H9 (cell line): ENCODE measurements around the gene POU3F2. TPM values are rescaled to one million over a fixed set of nuclear protein-coding genes. Genes with fewer than 3 reads are reported as not detected.

Experiments
- DNase-seq: peaks from one replicate; pipeline ENCODE4 v3.0.0-alpha.2; 2017
- H2AFZ ChIP-seq: one replicate; pipeline ENCODE4 v1.6.1; 2013; ENCODE audit warnings: mild to moderate bottlenecking, low read length, control low read depth, moderate library complexity
- H2AK5ac ChIP-seq: 2 replicates; pipeline ENCODE4 v1.6.1; 2013; ENCODE audit warnings: low read length, control low read depth, mixed read lengths; ENCODE audit not compliant: insufficient read length
- H2BK120ac ChIP-seq: one replicate; pipeline ENCODE4 v1.6.1; 2013; ENCODE audit warnings: low read depth, mild to moderate bottlenecking, low read length, control low read depth, inconsistent platforms; ENCODE audit not compliant: poor library complexity, severe bottlenecking
- H2BK12ac ChIP-seq: 2 replicates; pipeline ENCODE4 v1.6.1; 2013; ENCODE audit warnings: low read length, control low read depth, mixed read lengths, low read depth; ENCODE audit not compliant: insufficient read length
- H2BK15ac ChIP-seq: 2 replicates; pipeline ENCODE4 v1.6.1; 2013; ENCODE audit warnings: low read depth, low read length, control low read depth
- H2BK20ac ChIP-seq: one replicate; pipeline ENCODE4 v1.6.1; 2013; ENCODE audit warnings: low read depth, mild to moderate bottlenecking, low read length, control low read depth, inconsistent platforms; ENCODE audit not compliant: poor library complexity, severe bottlenecking
- H2BK5ac ChIP-seq: 2 replicates; pipeline ENCODE4 v1.6.1; 2013; ENCODE audit warnings: low read length, control low read depth, mixed read lengths; ENCODE audit not compliant: insufficient read length
- H3K14ac ChIP-seq: 2 replicates; pipeline ENCODE4 v1.6.1; 2013; ENCODE audit warnings: low read length, control low read depth; ENCODE audit not compliant: insufficient read depth
- H3K18ac ChIP-seq: 2 replicates; pipeline ENCODE4 v1.6.1; 2013; ENCODE audit warnings: low read depth, mild to moderate bottlenecking, mixed read lengths, low read length, control low read depth; ENCODE audit not compliant: insufficient read length
- H3K23ac ChIP-seq: 2 replicates; pipeline ENCODE4 v1.6.1; 2013; ENCODE audit warnings: low read length, control low read depth, mixed read lengths, low read depth; ENCODE audit not compliant: insufficient read length
- H3K23me2 ChIP-seq: 2 replicates; pipeline ENCODE4 v1.6.1; 2013; ENCODE audit warnings: low read depth, mild to moderate bottlenecking, mixed read lengths, low read length, control low read depth; ENCODE audit not compliant: insufficient read length, poor library complexity, severe bottlenecking
- H3K27ac ChIP-seq: 2 replicates; pipeline ENCODE4 v1.5.1; 2013; ENCODE audit warnings: low read length, control low read depth, mixed read lengths, low read depth; ENCODE audit not compliant: insufficient read length
- H3K27me3 ChIP-seq: 2 replicates; pipeline ENCODE4 v1.6.1; 2013; ENCODE audit warnings: low read length, control low read depth, inconsistent platforms; ENCODE audit not compliant: insufficient read depth
- H3K4ac ChIP-seq: 2 replicates; pipeline ENCODE4 v1.6.1; 2013; ENCODE audit warnings: low read depth, mild to moderate bottlenecking, control low read depth, inconsistent platforms, low read length, moderate library complexity
- H3K4me1 ChIP-seq: 2 replicates; pipeline ENCODE4 v1.6.1; 2013; ENCODE audit warnings: low read length, control low read depth, inconsistent platforms; ENCODE audit not compliant: insufficient read depth
- H3K4me2 ChIP-seq: 2 replicates; pipeline ENCODE4 v1.6.1; 2013; ENCODE audit warnings: low read length, control low read depth, mixed read lengths; ENCODE audit not compliant: insufficient read length, insufficient read depth
- H3K56ac ChIP-seq: 2 replicates; pipeline ENCODE4 v1.6.1; 2013; ENCODE audit warnings: low read depth, mild to moderate bottlenecking, mixed read lengths, low read length, control low read depth; ENCODE audit not compliant: insufficient read length
- H3K79me1 ChIP-seq: 2 replicates; pipeline ENCODE4 v1.6.1; 2013; ENCODE audit warnings: low read depth, mild to moderate bottlenecking, moderate library complexity, low read length, control low read depth, inconsistent platforms; ENCODE audit not compliant: insufficient read depth, poor library complexity, severe bottlenecking
- H3K79me2 ChIP-seq: 2 replicates; pipeline ENCODE4 v1.6.1; 2013; ENCODE audit warnings: low read length, control low read depth, inconsistent platforms; ENCODE audit not compliant: insufficient read depth
- H3K9ac ChIP-seq: 2 replicates; pipeline ENCODE4 v1.6.1; 2013; ENCODE audit warnings: low read length, control low read depth, mixed read lengths; ENCODE audit not compliant: insufficient read length; ENCODE audit errors: extremely low read depth
- H3K9me3 ChIP-seq: one replicate; pipeline ENCODE4 v1.6.1; 2013; ENCODE audit warnings: low read depth, low read length, inconsistent platforms; ENCODE audit not compliant: control insufficient read depth
- H3T11ph ChIP-seq: one replicate; pipeline ENCODE4 v1.6.1; 2013; ENCODE audit warnings: mild to moderate bottlenecking, low read length, control low read depth, inconsistent platforms
- H4K20me1 ChIP-seq: one replicate; pipeline ENCODE4 v1.6.1; 2013; ENCODE audit not compliant: control insufficient read depth, insufficient read length, insufficient read depth
- H4K5ac ChIP-seq: 2 replicates; pipeline ENCODE4 v1.6.1; 2013; ENCODE audit warnings: low read depth, mild to moderate bottlenecking, mixed read lengths, low read length, control low read depth; ENCODE audit not compliant: insufficient read length
- H4K8ac ChIP-seq: replicated peaks from 2 replicates; pipeline ENCODE4 v1.6.1; 2013; ENCODE audit warnings: low read length, control low read depth, mixed read lengths, low read depth; ENCODE audit not compliant: insufficient read length
- H4K91ac ChIP-seq: 2 replicates; pipeline ENCODE4 v1.6.1; 2013; ENCODE audit warnings: low read depth, mild to moderate bottlenecking, moderate library complexity, mixed read lengths, low read length, control low read depth; ENCODE audit not compliant: insufficient read length
- H3K27ac Mint-ChIP-seq, 3 experiments: 2 replicates in 2 of 3; 3 replicates in 1 of 3; pipeline ENCODE4 v1.8.0; 2020 to 2021; ENCODE audit warnings: mixed read lengths in 3 of 3, mild to moderate bottlenecking in 1 of 3, moderate library complexity in 1 of 3
- H3K27me3 Mint-ChIP-seq: 2 replicates; pipeline ENCODE4 v1.8.0; 2021; ENCODE audit warnings: low read depth, mild to moderate bottlenecking, moderate library complexity, mixed read lengths
- H3K36me3 Mint-ChIP-seq, 3 experiments: 2 replicates in 2 of 3; 3 replicates in 1 of 3; pipeline ENCODE4 v1.8.0; 2020 to 2021; ENCODE audit warnings: low read depth in 3 of 3, mixed read lengths in 3 of 3; ENCODE audit not compliant: insufficient read depth in 1 of 3
- H3K4me1 Mint-ChIP-seq, 2 experiments: 2 replicates each; pipeline ENCODE4 v1.8.0; 2020; ENCODE audit warnings: mixed read lengths in 2 of 2
- H3K4me3 Mint-ChIP-seq, 2 experiments: 2 replicates in 1 of 2; 3 replicates in 1 of 2; pipeline ENCODE4 v1.8.0; 2020 to 2021; ENCODE audit warnings: mild to moderate bottlenecking in 2 of 2, mixed read lengths in 2 of 2, moderate library complexity in 1 of 2
- H3K9me3 Mint-ChIP-seq, 2 experiments: 2 replicates in 1 of 2; 3 replicates in 1 of 2; pipeline ENCODE4 v1.8.0; 2020; ENCODE audit warnings: mild to moderate bottlenecking in 2 of 2, mixed read lengths in 2 of 2, moderate library complexity in 1 of 2
- WGBS: extraction: QIAGEN DNeasy Blood & Tissue Kit; methylation state at CpG from one replicate; pipeline ENCODE4 v1.1.7; 2013; ENCODE audit warnings: missing lambda C conversion rate, low lambda C conversion rate, mixed read lengths; ENCODE audit not compliant: insufficient read length; ENCODE audit errors: extremely low coverage; 5-methylcytosine and 5-hydroxymethylcytosine counted together
- total RNA-seq: library from RNA; stranded (reverse); gene quantifications from 2 replicates; pipeline ENCODE4 v1.2.1, GENCODE V29; 2021
- TF ChIP-seq, protein P1 (sequence below): fragments of 200-600 bp; sonication (generic); conservative IDR thresholded peaks from 3 replicates; pipeline ENCODE4 v1.8.0; 2021; ENCODE audit warnings: antibody characterized with exemption, mild to moderate bottlenecking

POU3F2 gene
- total RNA-seq, 1 experiment from 2014 or later: 0.09 TPM

- Mint-ChIP-seq H3K4me1 (peaks cover 41 to 45% of the 10 kb centered on the region in 2 experiments), H3K27me3 (peaks cover 100% of the 10 kb centered on the region), H3K36me3 (no peaks in the 10 kb centered on the region), H3K4me3 (peak overlapping the region; percentile 65 to 93; a peak in 4 of 5 replicates), H3K9me3 (peaks cover 0 to under 1% of the 10 kb centered on the region in 2 experiments; a peak in 2 of 5 replicates), H3K27ac (no peak overlapping the region; a peak in 1 of 7 replicates)
- Histone ChIP-seq H3K9ac (no peak overlapping the region), H2AFZ (no peak overlapping the region), H4K20me1 (no peaks in the 10 kb centered on the region), H3K4me2 (peak overlapping the region; percentile 97), H2BK20ac (no peak overlapping the region), H3T11ph (no peak overlapping the region), H3K56ac (no peak overlapping the region), H4K5ac (no peak overlapping the region), H3K14ac (no peak overlapping the region), H2BK120ac (no peak overlapping the region), H3K23ac (no peak overlapping the region), H3K23me2 (peaks cover 32% of the 10 kb centered on the region), H3K27me3 (peaks cover 55% of the 10 kb centered on the region), H2BK5ac (no peak overlapping the region), H2BK12ac (no peak overlapping the region), H3K79me2 (no peaks in the 10 kb centered on the region), H4K8ac (no peak overlapping the region), H3K27ac (no peak overlapping the region), H3K4ac (no peak overlapping the region), H3K4me1 (no peaks in the 10 kb centered on the region; the same call in 1 of the 2 replicates), H3K79me1 (no peaks in the 10 kb centered on the region), H3K18ac (no peak overlapping the region), H4K91ac (no peak overlapping the region), H2AK5ac (no peak overlapping the region), H2BK15ac (no peak overlapping the region), H3K9me3 (no peaks in the 10 kb centered on the region)
- no peak for DNase-seq
- TF ChIP-seq, protein P1, sequence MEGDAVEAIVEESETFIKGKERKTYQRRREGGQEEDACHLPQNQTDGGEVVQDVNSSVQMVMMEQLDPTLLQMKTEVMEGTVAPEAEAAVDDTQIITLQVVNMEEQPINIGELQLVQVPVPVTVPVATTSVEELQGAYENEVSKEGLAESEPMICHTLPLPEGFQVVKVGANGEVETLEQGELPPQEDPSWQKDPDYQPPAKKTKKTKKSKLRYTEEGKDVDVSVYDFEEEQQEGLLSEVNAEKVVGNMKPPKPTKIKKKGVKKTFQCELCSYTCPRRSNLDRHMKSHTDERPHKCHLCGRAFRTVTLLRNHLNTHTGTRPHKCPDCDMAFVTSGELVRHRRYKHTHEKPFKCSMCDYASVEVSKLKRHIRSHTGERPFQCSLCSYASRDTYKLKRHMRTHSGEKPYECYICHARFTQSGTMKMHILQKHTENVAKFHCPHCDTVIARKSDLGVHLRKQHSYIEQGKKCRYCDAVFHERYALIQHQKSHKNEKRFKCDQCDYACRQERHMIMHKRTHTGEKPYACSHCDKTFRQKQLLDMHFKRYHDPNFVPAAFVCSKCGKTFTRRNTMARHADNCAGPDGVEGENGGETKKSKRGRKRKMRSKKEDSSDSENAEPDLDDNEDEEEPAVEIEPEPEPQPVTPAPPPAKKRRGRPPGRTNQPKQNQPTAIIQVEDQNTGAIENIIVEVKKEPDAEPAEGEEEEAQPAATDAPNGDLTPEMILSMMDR: no peak
- no CpG with 5 or more reads among the region's 19 CpGs for WGBS
Measured at GRCh38 chr6:98825600-98826230, 8.7 kb upstream of the POU3F2 start.
